ENCODE data around the gene SLX4IP. TPM values are rescaled to one million over a fixed set of nuclear protein-coding genes. Genes with fewer than 3 reads are reported as not detected.

Gene SLX4IP
- polyA plus RNA-seq, 3 donors = 0.76 to 2.5 (median 1.1) TPM

GRCh38 chr20:10466325-10466724 lies 31.2 kb downstream of the SLX4IP start:
- Mint-ChIP-seq H3K27ac (no peak overlapping the region), H3K4me1 (peaks cover 41% of the 10 kb centered on the region), H3K27me3 (ENCODE audit: low read depth in 3 of 3) (peaks cover 0 to 2% (median 0%) of the 10 kb centered on the region in 3 donors), H3K9me3 (peaks cover 9 to 18% (median 12%) of the 10 kb centered on the region in 7 donors), H3K4me3 (no peak overlapping the region), H3K36me3 (peaks cover 7 to 26% of the 10 kb centered on the region in 2 donors)
- no peak for DNase-seq
- no peak overlapping the region for H3K4me2 ChIP-seq (replicated peaks; ENCODE audit: extremely low read depth, low read length, poor library complexity, severe bottlenecking)
- H3K9ac ChIP-seq (ENCODE audit: insufficient read depth, low read length, poor library complexity, severe bottlenecking) = no peak overlapping the region
- peaks cover 17 to 28% of the 10 kb centered on the region in 2 donors for H3K4me1 ChIP-seq (ENCODE audit: control insufficient read depth in 1 of 2, insufficient read depth in 2 of 2, low read length in 2 of 2)
- H3K27ac ChIP-seq (ENCODE audit: low read depth in 1 of 2, low read length in 2 of 2) = no peak overlapping the region
- H3K4me3 ChIP-seq (replicated peaks in 1 of 3; ENCODE audit: low read depth in 2 of 3, low read length in 3 of 3) = no peak overlapping the region
- peaks cover 12% of the 10 kb centered on the region for H3K79me2 ChIP-seq (ENCODE audit: insufficient read depth, low read length)
- H3K36me3 ChIP-seq (replicated peaks in 1 of 2; ENCODE audit: control insufficient read depth in 1 of 2, insufficient read depth in 2 of 2, low read length in 2 of 2) = no peaks in the 10 kb centered on the region
- no peaks in the 10 kb centered on the region for H4K20me1 ChIP-seq (ENCODE audit: insufficient read depth, low read length)
- intact Hi-C loops (cut with micrococcal nuclease) = no loop called here
- 100% methylated on average over 1 of the region's 4 CpGs for WGBS (ENCODE audit: insufficient coverage)
- no peak overlapping the region for H2AFZ ChIP-seq (ENCODE audit: insufficient read depth, low read depth, low read length, poor library complexity, severe bottlenecking)
- no peak for TF ChIP-seq CTCF (IDR thresholded peaks at IDR 0.05)
- H3K9me3 ChIP-seq (replicated peaks in 1 of 2; ENCODE audit: control insufficient read depth in 1 of 2, insufficient read depth in 1 of 2, low read length in 2 of 2) = peaks cover 11 to 12% of the 10 kb centered on the region in 2 donors
- H3K27me3 ChIP-seq (ENCODE audit: control insufficient read depth in 2 of 2, insufficient read depth in 2 of 2, low read length in 2 of 2) = no peaks in the 10 kb centered on the region

GRCh38 chr20:10466855-10467254 lies 31.8 kb downstream of the SLX4IP start:
- Histone ChIP-seq H3K27ac (ENCODE audit: low read depth in 1 of 2, low read length in 2 of 2) (no peak overlapping the region), H3K4me3 (replicated peaks in 1 of 3; ENCODE audit: low read depth in 2 of 3, low read length in 3 of 3) (no peak overlapping the region), H3K27me3 (ENCODE audit: control insufficient read depth in 2 of 2, insufficient read depth in 2 of 2, low read length in 2 of 2) (no peaks in the 10 kb centered on the region), H3K79me2 (ENCODE audit: insufficient read depth, low read length) (peaks cover 7% of the 10 kb centered on the region), H3K4me1 (ENCODE audit: control insufficient read depth in 1 of 2, insufficient read depth in 2 of 2, low read length in 2 of 2) (peaks cover 17 to 28% of the 10 kb centered on the region in 2 donors), H3K9ac (ENCODE audit: insufficient read depth, low read length, poor library complexity, severe bottlenecking) (no peak overlapping the region), H3K9me3 (replicated peaks in 1 of 2; ENCODE audit: control insufficient read depth in 1 of 2, insufficient read depth in 1 of 2, low read length in 2 of 2) (peaks cover 16% of the 10 kb centered on the region in 2 donors), H4K20me1 (ENCODE audit: insufficient read depth, low read length) (no peaks in the 10 kb centered on the region), H3K4me2 (replicated peaks; ENCODE audit: extremely low read depth, low read length, poor library complexity, severe bottlenecking) (no peak overlapping the region), H2AFZ (ENCODE audit: insufficient read depth, low read depth, low read length, poor library complexity, severe bottlenecking) (no peak overlapping the region), H3K36me3 (replicated peaks in 1 of 2; ENCODE audit: control insufficient read depth in 1 of 2, insufficient read depth in 2 of 2, low read length in 2 of 2) (no peaks in the 10 kb centered on the region)
- TF ChIP-seq CTCF (IDR thresholded peaks at IDR 0.05) = no peak
- intact Hi-C loops (cut with micrococcal nuclease) = no loop called here
- WGBS (ENCODE audit: insufficient coverage) = no CpG with 5 or more reads among the region's 3 CpGs
- Mint-ChIP-seq H3K9me3 (peaks cover 12 to 24% (median 17%) of the 10 kb centered on the region in 7 donors), H3K27ac (no peak overlapping the region), H3K4me1 (peaks cover 36% of the 10 kb centered on the region), H3K27me3 (ENCODE audit: low read depth in 3 of 3) (peaks cover 0 to 2% (median 0%) of the 10 kb centered on the region in 3 donors), H3K4me3 (no peak overlapping the region), H3K36me3 (peaks cover 11 to 26% of the 10 kb centered on the region in 2 donors)
- no peak for DNase-seq

Measured in CD14-positive monocyte (primary cell).